ENCODE data around the gene THEM5.

The THEM5 gene

DNA sequence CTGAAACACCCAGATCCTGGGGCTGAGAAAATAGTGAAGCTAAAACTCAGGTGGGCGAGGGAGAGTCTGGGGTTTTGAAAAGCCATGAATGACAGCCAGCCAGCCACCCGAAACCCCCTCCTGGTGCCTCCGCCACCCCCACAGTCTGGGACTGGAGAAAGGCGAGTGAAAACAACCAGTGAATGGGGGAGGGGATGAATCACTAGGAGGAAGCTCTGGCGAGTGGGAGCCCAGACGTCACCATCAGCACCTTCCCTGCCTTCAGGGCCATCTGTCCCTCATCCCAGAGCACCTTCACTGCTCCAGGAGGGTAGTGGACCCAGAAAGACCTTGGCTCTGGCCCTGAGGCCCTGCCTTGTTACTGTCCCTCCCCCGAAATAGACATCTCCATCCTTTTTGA, 31.1 kb downstream of the THEM5 start:
- no peak for TF ChIP-seq Cebpa-rat (IDR thresholded peaks at IDR 0.05)
- peaks cover 45 to 99% (median 93%) of the 10 kb centered on the region in 10 experiments for H3K4me1 ChIP-seq
- H3K27me3 ChIP-seq = no peaks in the 10 kb centered on the region

DNA sequence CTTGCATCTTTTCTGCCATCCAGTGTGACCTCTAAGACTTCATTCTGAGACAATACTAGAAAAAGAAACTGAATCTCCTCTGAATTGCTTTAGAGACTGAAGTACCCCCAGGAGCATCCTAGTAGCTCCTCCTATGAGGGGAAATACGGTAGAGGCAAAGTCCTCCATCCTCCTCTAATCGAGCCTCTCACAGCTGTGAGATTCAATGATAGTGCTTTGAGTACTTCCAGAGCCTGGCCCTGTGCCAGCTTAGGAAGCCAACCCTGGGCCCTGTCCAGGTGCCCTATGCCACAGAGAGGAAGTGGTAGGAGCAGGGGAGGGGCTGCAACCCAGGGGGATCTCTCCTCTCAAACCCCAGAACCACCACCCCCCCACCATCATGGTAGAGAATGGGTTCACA, 32.6 kb downstream of the THEM5 start:
- no peaks in the 10 kb centered on the region for H3K9me3 ChIP-seq (replicated peaks in 1 of 11)
- no peaks in the 10 kb centered on the region for H3K27me3 ChIP-seq
- H3K4me2 ChIP-seq = peak overlapping the region; percentile 37 to 96 (median 85)
- no peak for TF ChIP-seq Cebpa-rat (IDR thresholded peaks at IDR 0.05)
- no peaks in the 10 kb centered on the region for H3K36me3 ChIP-seq
- no peak overlapping the region for H3K4me3 ChIP-seq
- H3K9ac ChIP-seq = no peak overlapping the region
- H3K27ac ChIP-seq = 0 out of 22 replicates have a peak overlapping the region, but pooled peaks of 1 of the 11 experiments have one; percentile 9
- H3K4me1 ChIP-seq = peaks cover 53 to 99% (median 93%) of the 10 kb centered on the region in 10 experiments
- peaks cover 0 to 7% (median 0%) of the 10 kb centered on the region in 11 experiments; a peak in 1 of 22 replicates for H4K20me1 ChIP-seq

More for the DNA sequence above, 31.1 kb downstream of the THEM5 start:
- no peak overlapping the region for H3K9ac ChIP-seq
- H4K20me1 ChIP-seq = no peaks in the 10 kb centered on the region
- H3K9me3 ChIP-seq (replicated peaks in 1 of 11) = no peaks in the 10 kb centered on the region
- no peaks in the 10 kb centered on the region for H3K36me3 ChIP-seq
- H3K27ac ChIP-seq = no peak overlapping the region; a peak in 1 of 22 replicates
- peak overlapping the region; percentile 55 to 96 (median 85) for H3K4me2 ChIP-seq
- H3K4me3 ChIP-seq = no peak overlapping the region

DNA sequence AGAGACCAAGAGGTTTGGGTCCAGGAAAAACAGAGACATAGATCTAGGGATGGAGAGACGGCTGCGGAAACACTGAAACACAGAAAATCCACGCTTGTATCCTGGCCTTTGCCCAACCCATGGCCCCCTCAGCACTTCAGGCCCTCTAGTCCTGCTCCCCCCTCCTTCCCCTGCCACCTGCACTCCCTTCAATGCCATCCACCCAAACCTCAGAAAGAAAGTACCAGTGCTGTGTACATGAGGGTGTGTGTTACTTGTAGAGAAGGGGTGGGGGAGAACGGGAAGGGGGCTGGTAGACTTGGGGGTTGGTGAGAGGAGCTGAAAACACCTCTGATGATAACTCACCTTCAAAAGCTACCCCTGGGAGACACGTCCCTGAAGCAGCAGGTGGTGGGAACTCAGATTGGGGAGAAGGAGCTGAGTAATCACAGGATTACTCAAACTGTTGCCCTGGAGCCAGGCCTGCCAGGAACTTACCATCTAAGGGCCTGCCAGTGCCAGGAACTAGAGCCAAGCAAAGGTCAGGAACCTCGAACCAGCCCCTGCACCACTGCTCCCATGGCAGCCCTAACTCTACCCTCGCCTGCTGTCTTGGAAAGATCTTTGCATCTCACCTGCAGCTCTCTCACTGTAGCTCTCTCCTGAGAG, 33.4 kb downstream of the THEM5 start:
- Histone ChIP-seq H3K27me3 (no peaks in the 10 kb centered on the region), H3K4me3 (no peak overlapping the region), H3K27ac (peak overlapping the region in 2 of 11 experiments; percentile 9 to 29; a peak in 1 of 22 replicates), H3K4me1 (peaks cover 58 to 99% (median 93%) of the 10 kb centered on the region in 10 experiments), H3K4me2 (peak overlapping the region; percentile 37 to 96 (median 85)), H3K9ac (peak overlapping the region in 1 of 11 experiments; percentile 23; a peak in 1 of 22 replicates), H3K36me3 (no peaks in the 10 kb centered on the region), H4K20me1 (peaks cover 0 to 7% (median 0%) of the 10 kb centered on the region in 11 experiments; a peak in 1 of 22 replicates), H3K9me3 (replicated peaks in 1 of 11) (no peaks in the 10 kb centered on the region)
- no peak for TF ChIP-seq Cebpa-rat (IDR thresholded peaks at IDR 0.05)

DNA sequence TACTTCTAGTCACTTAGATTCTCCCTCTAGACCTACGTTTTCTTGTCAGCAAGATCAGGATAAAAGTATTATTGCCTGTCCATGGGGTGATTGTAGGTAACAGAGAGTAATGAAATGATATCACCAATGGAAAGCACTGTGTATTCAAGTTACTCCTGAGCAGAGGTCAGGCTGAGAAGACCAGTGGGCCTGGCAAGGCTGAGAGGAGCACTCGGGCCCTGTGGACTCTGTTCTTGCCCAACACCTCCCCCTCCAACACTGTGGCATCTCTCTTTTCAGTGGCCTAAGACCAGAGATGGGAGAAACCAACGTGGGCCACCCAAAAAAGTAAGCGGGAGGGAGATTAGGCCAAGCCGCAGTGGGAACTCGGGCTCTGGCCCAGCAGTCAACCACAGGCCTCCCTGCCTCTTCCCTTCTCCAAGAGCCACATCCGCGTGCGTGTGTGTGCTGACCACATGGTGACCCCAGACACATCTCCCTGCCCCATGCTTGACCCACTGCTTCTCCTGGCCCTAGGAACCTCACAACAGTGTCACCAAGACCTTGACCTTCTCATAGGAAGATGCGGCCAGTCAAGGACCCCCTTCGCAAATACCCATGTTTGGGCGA, 34.2 kb downstream of the THEM5 start:
- H3K4me1 ChIP-seq = peaks cover 62 to 99% (median 93%) of the 10 kb centered on the region in 10 experiments
- no peak for TF ChIP-seq Cebpa-rat (IDR thresholded peaks at IDR 0.05)
- no peak overlapping the region; a peak in 1 of 22 replicates for H3K9ac ChIP-seq
- H3K4me3 ChIP-seq = no peak overlapping the region
- H3K4me2 ChIP-seq = peak overlapping the region; percentile 37 to 96 (median 85); a peak in 19 of 22 replicates
- no peaks in the 10 kb centered on the region for H3K9me3 ChIP-seq (replicated peaks in 1 of 11)
- H3K27me3 ChIP-seq = no peaks in the 10 kb centered on the region
- H4K20me1 ChIP-seq = peaks cover 0 to 7% (median 0%) of the 10 kb centered on the region in 11 experiments; a peak in 1 of 22 replicates
- no peaks in the 10 kb centered on the region for H3K36me3 ChIP-seq
- peak overlapping the region in 2 of 11 experiments; percentile 6 to 29; a peak in 2 of 22 replicates for H3K27ac ChIP-seq

DNA sequence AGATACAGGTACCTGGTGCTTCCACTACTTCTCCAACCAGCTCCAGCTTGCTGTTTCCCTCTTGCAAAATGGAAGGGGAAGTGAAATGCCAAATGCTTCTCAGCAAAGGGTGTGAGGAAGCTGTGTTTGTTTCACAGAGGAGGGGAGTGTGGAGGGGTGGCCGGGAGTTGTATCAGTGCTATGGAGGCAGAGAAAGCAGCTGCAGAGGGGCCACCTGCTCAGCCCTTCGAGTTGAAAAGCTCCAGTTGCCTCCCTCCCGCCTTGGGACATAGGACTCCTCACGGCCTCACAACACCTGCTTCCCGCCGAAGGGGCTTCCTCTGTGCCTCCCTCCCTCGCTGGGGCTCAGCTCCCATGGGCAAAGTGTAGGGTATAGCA, 36.2 kb downstream of the THEM5 start:
- Histone ChIP-seq H3K4me3 (peak overlapping the region in 3 of 10 experiments; percentile 1 to 25 (median 13); a peak in 4 of 20 replicates), H3K9ac (peak overlapping the region in 4 of 11 experiments; percentile 15 to 43 (median 28); a peak in 4 of 22 replicates)
- TF ChIP-seq Cebpa-rat (IDR thresholded peaks at IDR 0.05) = 0 out of 22 replicates have a peak, but pooled peaks of 1 of the 11 experiments have one; percentile 11

DNA sequence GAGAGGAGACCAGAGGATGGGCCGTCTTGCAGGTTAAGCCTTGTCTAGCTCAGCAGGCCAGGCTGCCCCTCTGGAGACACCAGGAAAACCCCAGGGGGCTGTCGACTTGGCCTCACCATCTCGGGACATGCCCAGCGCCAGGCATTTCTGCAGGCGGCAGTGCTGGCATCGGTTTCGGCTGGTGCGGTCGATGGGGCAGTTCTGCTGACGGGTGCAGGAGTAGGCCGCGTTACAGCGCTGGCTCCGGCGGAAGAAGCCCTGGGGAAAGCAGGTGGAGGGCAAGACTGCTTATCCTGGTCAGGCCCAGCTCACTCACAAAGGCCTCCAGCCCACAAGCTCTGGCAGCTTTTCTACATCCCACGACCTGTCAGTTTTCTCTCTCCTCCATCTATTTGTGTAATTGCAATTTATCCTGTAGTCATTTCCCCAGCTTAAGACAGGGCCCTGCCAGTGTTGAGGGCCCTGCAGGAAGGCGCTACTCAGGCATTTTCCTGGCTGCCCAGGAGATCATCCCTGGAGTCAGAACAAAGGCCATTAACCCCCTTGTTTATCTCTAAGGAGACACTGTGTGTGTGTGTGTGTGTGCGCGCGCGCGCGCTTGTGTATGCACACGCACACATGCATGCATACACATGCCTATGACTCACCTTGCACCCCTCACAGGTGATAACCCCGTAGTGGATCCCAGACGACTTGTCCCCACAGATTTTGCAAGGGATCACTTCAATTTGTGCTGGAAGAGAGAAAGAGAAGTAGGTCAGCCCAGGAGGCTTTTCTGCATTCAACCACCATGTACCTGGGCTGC, 36.8 kb downstream of the THEM5 start:
- Histone ChIP-seq H3K36me3 (no peaks in the 10 kb centered on the region), H3K9ac (peak overlapping the region in 3 of 11 experiments; percentile 13 to 36 (median 29); a peak in 2 of 22 replicates), H3K27ac (peak overlapping the region in 3 of 11 experiments; percentile 18 to 55 (median 33); a peak in 1 of 22 replicates), H3K4me2 (peak overlapping the region; percentile 78 to 96 (median 85)), H3K9me3 (replicated peaks in 1 of 11) (no peaks in the 10 kb centered on the region), H4K20me1 (peaks cover 0 to 7% (median 0%) of the 10 kb centered on the region in 11 experiments; a peak in 1 of 22 replicates), H3K4me3 (peak overlapping the region in 2 of 10 experiments; percentile 5 to 17; a peak in 2 of 20 replicates), H3K4me1 (peaks cover 51 to 90% (median 79%) of the 10 kb centered on the region in 10 experiments), H3K27me3 (no peaks in the 10 kb centered on the region)
- TF ChIP-seq Cebpa-rat (IDR thresholded peaks at IDR 0.05) = no peak

More for the DNA sequence above, 36.2 kb downstream of the THEM5 start:
- peak overlapping the region; percentile 78 to 96 (median 85) for H3K4me2 ChIP-seq
- no peaks in the 10 kb centered on the region for H3K36me3 ChIP-seq
- H3K4me1 ChIP-seq = peaks cover 54 to 96% (median 85%) of the 10 kb centered on the region in 10 experiments
- no peaks in the 10 kb centered on the region for H3K27me3 ChIP-seq
- H3K27ac ChIP-seq = peak overlapping the region in 7 of 11 experiments; percentile 13 to 66 (median 34); a peak in 8 of 22 replicates
- peaks cover 0 to 7% (median 0%) of the 10 kb centered on the region in 11 experiments; a peak in 1 of 22 replicates for H4K20me1 ChIP-seq
- H3K9me3 ChIP-seq (replicated peaks in 1 of 11) = no peaks in the 10 kb centered on the region

DNA sequence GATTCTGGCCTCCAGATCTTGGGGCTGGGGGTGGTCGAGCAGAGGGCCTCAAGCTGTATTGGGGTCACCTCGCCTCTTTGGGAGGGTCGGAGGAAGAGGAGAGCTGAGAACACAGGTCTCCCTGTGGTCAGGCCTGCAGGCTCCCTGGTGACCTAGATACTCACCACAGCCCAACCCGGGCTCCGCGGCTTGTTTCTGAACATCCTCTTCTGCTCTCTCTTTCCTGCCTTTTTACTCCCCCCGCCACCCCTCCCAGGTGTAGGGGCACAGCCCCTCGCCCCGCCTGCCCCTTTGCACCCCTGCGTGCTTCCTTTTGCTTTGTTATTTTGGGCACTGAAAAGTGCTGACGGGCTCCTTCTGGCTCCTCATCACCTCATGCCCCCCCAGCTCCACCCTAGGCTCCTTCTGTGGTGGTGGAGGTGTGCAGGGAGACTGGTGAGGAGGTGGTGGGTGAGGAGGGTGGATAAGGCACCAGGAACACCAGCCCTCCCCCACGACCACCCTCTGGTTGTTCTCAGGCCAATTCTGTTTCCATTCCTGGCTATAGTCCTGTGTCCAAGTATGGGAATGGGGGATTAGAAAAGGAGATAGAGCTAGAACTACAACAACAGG, 37.7 kb downstream of the THEM5 start:
- no peaks in the 10 kb centered on the region for H3K36me3 ChIP-seq
- H3K4me2 ChIP-seq = peak overlapping the region; percentile 78 to 96 (median 85)
- peaks cover 0 to 7% (median 0%) of the 10 kb centered on the region in 11 experiments; a peak in 1 of 22 replicates for H4K20me1 ChIP-seq
- 0 out of 22 replicates have a peak overlapping the region, but pooled peaks of 1 of the 11 experiments have one; percentile 1 for H3K9ac ChIP-seq
- TF ChIP-seq Cebpa-rat (IDR thresholded peaks at IDR 0.05) = no peak
- H3K4me3 ChIP-seq = peak overlapping the region in 2 of 10 experiments; percentile 5 to 17; a peak in 1 of 20 replicates
- H3K27ac ChIP-seq = no peak overlapping the region
- no peaks in the 10 kb centered on the region for H3K9me3 ChIP-seq (replicated peaks in 1 of 11)
- H3K27me3 ChIP-seq = no peaks in the 10 kb centered on the region
- H3K4me1 ChIP-seq = peaks cover 46 to 85% (median 69%) of the 10 kb centered on the region in 10 experiments
